H1 (cell line): Measurements from ENCODE around the gene LHFPL2. TPM values are rescaled to one million over a fixed set of nuclear protein-coding genes. Genes with fewer than 3 reads are reported as not detected.

Experiments
- CTCF ChIA-PET: fragments of 300-600 bp; sonication (Branson Sonifier 250); formaldehyde crosslinking; loops from one replicate; lab custom pipeline; 2021; ENCODE audit not compliant: partially characterized antibody; lab: Charles Lee
- POLR2A ChIA-PET: fragments of 300-600 bp; sonication (Branson Sonifier 250); formaldehyde crosslinking; loops from one replicate; lab custom pipeline; 2021; ENCODE audit warnings: inconsistent platforms; ENCODE audit not compliant: partially characterized antibody; lab: Charles Lee
- DNase-seq, 2 experiments: peaks; one replicate each; pipeline versions ENCODE4 v3.0.0 to v3.0.0-alpha.2; 2010 to 2022; ENCODE audit warnings: low spot score in 2 of 2, low read depth in 1 of 2, mixed read lengths in 1 of 2
- FAIRE-seq: peaks from 2 replicates; lab custom pipeline; 2011; peaks lifted over from hg19 to GRCh38; lab: Jason Lieb, UNC
- H2AFZ ChIP-seq: 2 replicates; pipeline ENCODE4 v1.8.1; 2012; ENCODE audit warnings: low read length, inconsistent platforms
- H2AK5ac ChIP-seq: 2 replicates; pipeline ENCODE4 v1.6.1; 2013; ENCODE audit warnings: low read depth, low read length
- H2BK120ac ChIP-seq: replicated peaks from 2 replicates; pipeline ENCODE3; 2013; ENCODE audit warnings: low read depth, low read length, inconsistent platforms
- H2BK12ac ChIP-seq: 2 replicates; pipeline ENCODE4 v1.6.1; 2013; ENCODE audit warnings: low read depth, low read length
- H2BK15ac ChIP-seq: 2 replicates; pipeline ENCODE4 v1.6.1; 2013; ENCODE audit warnings: low read length
- H2BK20ac ChIP-seq: 2 replicates; pipeline ENCODE4 v1.6.1; 2013; ENCODE audit warnings: low read length
- H2BK5ac ChIP-seq: 2 replicates; pipeline ENCODE4 v1.6.1; 2013; ENCODE audit warnings: low read depth, low read length
- H3K14ac ChIP-seq: 2 replicates; pipeline ENCODE4 v1.6.1; 2013; ENCODE audit warnings: inconsistent platforms; ENCODE audit not compliant: insufficient read length
- H3K18ac ChIP-seq: 2 replicates; pipeline ENCODE4 v1.6.1; 2013; ENCODE audit warnings: low read length; ENCODE audit errors: extremely low read depth
- H3K23ac ChIP-seq: 2 replicates; pipeline ENCODE4 v1.6.1; 2013; ENCODE audit warnings: inconsistent platforms; ENCODE audit not compliant: insufficient read length
- H3K23me2 ChIP-seq: 2 replicates; pipeline ENCODE4 v1.6.1; 2013; ENCODE audit warnings: low read depth, low read length
- H3K27ac ChIP-seq: 2 replicates; pipeline ENCODE4 v1.6.1; 2011; ENCODE audit warnings: low read depth, low read length, inconsistent platforms
- H3K27me3 ChIP-seq, 4 experiments: replicated peaks in 1 of 4; 1 replicate in 1 of 4; 2 replicates in 3 of 4; pipeline versions ENCODE4 v1.6.1 to v1.8.1; 2011 to 2013; ENCODE audit warnings: low read length in 3 of 4, mild to moderate bottlenecking in 3 of 4, inconsistent platforms in 2 of 4, mixed read lengths in 2 of 4, moderate library complexity in 1 of 4; ENCODE audit not compliant: control insufficient read depth in 3 of 4, insufficient read depth in 3 of 4; ENCODE audit errors: extremely low read depth in 1 of 4
- H3K36me3 ChIP-seq, 4 experiments: 2 replicates each; pipeline versions ENCODE4 v1.6.1 to v1.8.1; 2011 to 2013; ENCODE audit warnings: mild to moderate bottlenecking in 4 of 4, low read length in 3 of 4, moderate library complexity in 2 of 4, control low read depth in 1 of 4, inconsistent platforms in 1 of 4; ENCODE audit not compliant: insufficient read depth in 4 of 4, control insufficient read depth in 2 of 4
- H3K4ac ChIP-seq: replicated peaks from 2 replicates; pipeline ENCODE3; 2013; ENCODE audit warnings: low read length, low read depth, mixed read lengths, inconsistent platforms; ENCODE audit not compliant: insufficient read length
- H3K4me1 ChIP-seq, 4 experiments: replicated peaks in 1 of 4; 1 replicate in 1 of 4; 2 replicates in 3 of 4; pipeline versions ENCODE4 v1.6.1 to v1.8.1; 2011 to 2013; ENCODE audit warnings: low read length in 3 of 4, inconsistent platforms in 2 of 4, mixed read lengths in 1 of 4; ENCODE audit not compliant: insufficient read depth in 4 of 4, control insufficient read depth in 3 of 4
- H3K4me2 ChIP-seq, 2 experiments: 2 replicates each; pipeline versions ENCODE4 v1.6.1 to v1.8.1; 2011 to 2013; ENCODE audit warnings: low read depth in 2 of 2, low read length in 2 of 2, control low read depth in 1 of 2, inconsistent platforms in 1 of 2, mild to moderate bottlenecking in 1 of 2; ENCODE audit not compliant: insufficient read depth in 1 of 2
- H3K4me3 ChIP-seq, 4 experiments: fragments of 200-600, 300-600 bp in 1 of 4; sonication (generic), shearing (Covaris generic), sonication (Bioruptor Twin) in 1 of 4; 2 replicates each; pipeline versions ENCODE4 v1.5.1 to v1.8.1; 2011 to 2016; ENCODE audit warnings: low read length in 4 of 4, low read depth in 3 of 4, control low read depth in 2 of 4, inconsistent platforms in 2 of 4, mild to moderate bottlenecking in 2 of 4, mixed read lengths in 1 of 4, moderate library complexity in 1 of 4; ENCODE audit not compliant: insufficient read depth in 2 of 4; ENCODE audit errors: extremely low read depth in 1 of 4
- H3K56ac ChIP-seq: replicated peaks from 2 replicates; pipeline ENCODE3; 2013; ENCODE audit warnings: low read depth, mild to moderate bottlenecking, mixed read lengths, low read length, inconsistent platforms; ENCODE audit not compliant: insufficient read length
- H3K79me1 ChIP-seq: 2 replicates; pipeline ENCODE4 v1.6.1; 2013; ENCODE audit warnings: low read depth, low read length, control low read depth
- H3K79me2 ChIP-seq, 2 experiments: 2 replicates each; pipeline versions ENCODE4 v1.6.1 to v1.8.1; 2012 to 2013; ENCODE audit warnings: low read length in 2 of 2, mild to moderate bottlenecking in 2 of 2, inconsistent platforms in 1 of 2; ENCODE audit not compliant: insufficient read depth in 2 of 2, control insufficient read depth in 1 of 2
- H3K9ac ChIP-seq, 4 experiments: replicated peaks in 1 of 4; 1 replicate in 1 of 4; 2 replicates in 3 of 4; pipeline versions ENCODE4 v1.6.1 to v1.8.1; 2011 to 2013; ENCODE audit warnings: low read depth in 3 of 4, low read length in 3 of 4, control low read depth in 2 of 4, mild to moderate bottlenecking in 2 of 4, moderate library complexity in 2 of 4, inconsistent platforms in 1 of 4; ENCODE audit errors: extremely low read depth in 1 of 4
- H3K9me3 ChIP-seq, 2 experiments: 2 replicates each; pipeline versions ENCODE4 v1.6.1 to v1.8.1; 2012 to 2013; ENCODE audit warnings: mild to moderate bottlenecking in 2 of 2, moderate library complexity in 2 of 2, control low read depth in 1 of 2, inconsistent platforms in 1 of 2, low read depth in 1 of 2, low read length in 1 of 2, mixed read lengths in 1 of 2; ENCODE audit not compliant: insufficient read depth in 2 of 2
- H4K20me1 ChIP-seq, 2 experiments: replicated peaks in 1 of 2; 2 replicates each; pipeline versions ENCODE3 to v1.8.1; 2011 to 2013; ENCODE audit warnings: inconsistent platforms in 2 of 2, low read length in 2 of 2, mild to moderate bottlenecking in 1 of 2; ENCODE audit not compliant: insufficient read depth in 2 of 2, control insufficient read depth in 1 of 2
- H4K5ac ChIP-seq: 2 replicates; pipeline ENCODE4 v1.6.1; 2013; ENCODE audit warnings: low read length, low read depth, mixed read lengths, inconsistent platforms; ENCODE audit not compliant: insufficient read length
- H4K8ac ChIP-seq: 2 replicates; pipeline ENCODE4 v1.8.0; 2013; ENCODE audit warnings: mild to moderate bottlenecking, moderate library complexity, low read length, inconsistent platforms; ENCODE audit not compliant: insufficient read depth; ENCODE audit errors: extremely low read depth
- H4K91ac ChIP-seq: replicated peaks from 2 replicates; pipeline ENCODE3; 2013; ENCODE audit warnings: low read length, mixed read lengths, inconsistent platforms; ENCODE audit not compliant: insufficient read length
- CBX8 ChIP-seq: fragments of 300-800, 300-1000 bp; sonication (generic); IDR thresholded peaks from 2 replicates; pipeline ENCODE4 v1.7.1; 2016; ENCODE audit warnings: low read depth, low read length, borderline replicate concordance
- whole genome bisulfite sequencing, 2 experiments: shearing (Covaris generic) in 1 of 2; methylation state at CpG; one replicate each; pipeline versions ENCODE4 v1.1.6 to v1.1.7; 2013 to 2015; ENCODE audit warnings: low lambda C conversion rate in 2 of 2, mixed read lengths in 2 of 2, inconsistent platforms in 1 of 2, low coverage in 1 of 2, missing lambda C conversion rate in 1 of 2; ENCODE audit not compliant: insufficient replicate concordance in 2 of 2, insufficient coverage in 1 of 2, insufficient read length in 1 of 2; ENCODE audit errors: extremely low coverage in 1 of 2, missing lambda C conversion rate in 1 of 2; 5-methylcytosine and 5-hydroxymethylcytosine counted together
- polyA plus RNA-seq, 7 experiments: library from polyadenylated mRNA; depleted of rRNA in 3 of 7; stranded (reverse) in 5 of 7; unstranded in 2 of 7; fragments of >200 nt in 5 of 7; fragments of 200-250 nt in 2 of 7; gene quantifications; 1 replicate in 5 of 7; 2 replicates in 1 of 7; 4 replicates in 1 of 7; pipeline versions ENCODE4 v1.2.1 to v1.2.3, GENCODE V29; 2011 to 2013; ENCODE audit warnings: missing spikeins in 2 of 7, mixed read lengths in 2 of 7
- total RNA-seq: library from RNA; stranded (reverse); fragmentation: NEBNext Ultra II Directional; extraction: Animal tissue kit (Norgen Biotek cat#: 25700); gene quantifications from 2 replicates; pipeline ENCODE4 v1.2.1, GENCODE V29; 2021

The LHFPL2 gene
- total and polyA plus RNA-seq, 2 of the 8 experiments (the other 6 are each of a cell fraction or from before 2014, with no cell fraction given) = 9.6 to 43.0 TPM

GRCh38 chr5:78657201-78657600 lies 8.6 kb upstream of the LHFPL2 start:
- H3K9ac ChIP-seq = no peak overlapping the region
- CTCF ChIA-PET = interaction anchor here (0.9 to 2.4 kb wide), 3 partner anchors 11 to 18 kb away, joined by 3 to 8 read pairs (median 4); no protein-coding TSS in a partner anchor
- H2BK15ac ChIP-seq = no peak overlapping the region
- no peak overlapping the region for H4K91ac ChIP-seq
- no peaks in the 10 kb centered on the region for H4K20me1 ChIP-seq
- FAIRE-seq (no peak), DNase-seq (no peak)
- H3K56ac ChIP-seq = no peak overlapping the region
- H4K5ac ChIP-seq = no peak overlapping the region
- no peak overlapping the region for H2BK12ac ChIP-seq
- H3K14ac ChIP-seq = no peak overlapping the region
- H3K23me2 ChIP-seq = no peaks in the 10 kb centered on the region
- H3K79me1 ChIP-seq = no peaks in the 10 kb centered on the region
- WGBS, 2 experiments = 96% methylated on average over 2 of the region's 2 CpGs; no CpG with 5 or more reads in 1 of the 2 experiments
- H3K23ac ChIP-seq = no peak overlapping the region
- H4K8ac ChIP-seq = no peak overlapping the region
- H3K27me3 ChIP-seq = no peaks in the 10 kb centered on the region
- no peak overlapping the region for H2BK20ac ChIP-seq
- POLR2A ChIA-PET = no interaction called here
- H2BK5ac ChIP-seq = no peak overlapping the region
- H3K4me1 ChIP-seq = no peaks in the 10 kb centered on the region
- no peak overlapping the region for H3K18ac ChIP-seq
- H3K4me3 ChIP-seq = no peak overlapping the region
- no peaks in the 10 kb centered on the region for H3K9me3 ChIP-seq
- no peak for TF ChIP-seq CBX8
- no peak overlapping the region for H2BK120ac ChIP-seq
- no peak overlapping the region for H3K27ac ChIP-seq
- H3K36me3 ChIP-seq = no peaks in the 10 kb centered on the region
- H3K4ac ChIP-seq = no peak overlapping the region
- no peaks in the 10 kb centered on the region for H3K79me2 ChIP-seq
- H2AK5ac ChIP-seq = no peak overlapping the region
- no peak overlapping the region for H2AFZ ChIP-seq
- no peak overlapping the region for H3K4me2 ChIP-seq
